H1 (cell line): Measurements from ENCODE around the gene C3. TPM values are rescaled to one million over a fixed set of nuclear protein-coding genes. Genes with fewer than 3 reads are reported as not detected.

Source experiments
- BACH1 ChIP-seq: IDR thresholded peaks from 2 replicates; pipeline ENCODE4 v1.6.1; 2012; ENCODE audit warnings: low read length, improper control_type of control experiment
- CEBPB ChIP-seq: IDR thresholded peaks from 2 replicates; pipeline ENCODE4 v1.6.1; 2012; ENCODE audit warnings: low read depth, low read length
- CHD1 ChIP-seq: IDR thresholded peaks from 2 replicates; pipeline ENCODE4 v1.6.1; 2012; ENCODE audit warnings: low read depth, low read length, improper control_type of control experiment
- CREB1 ChIP-seq: IDR thresholded peaks from 2 replicates; pipeline ENCODE4 v1.6.1; 2012; ENCODE audit warnings: inconsistent platforms
- HDAC2 ChIP-seq, 2 experiments: fragments of 300-600 bp in 1 of 2; sonication (generic) in 1 of 2; IDR thresholded peaks; 2 replicates each; pipeline ENCODE4 v1.6.1; 2011 to 2012; ENCODE audit warnings: low read depth in 2 of 2, low read length in 2 of 2, mild to moderate bottlenecking in 2 of 2, moderate library complexity in 2 of 2, borderline replicate concordance in 1 of 2, inconsistent platforms in 1 of 2
- JUN ChIP-seq: IDR thresholded peaks from 2 replicates; pipeline ENCODE4 v1.6.1; 2011; ENCODE audit warnings: low read depth, mild to moderate bottlenecking, improper control_type of control experiment, low read length
- KDM1A ChIP-seq: fragments of 200-600, 300-600 bp; sonication (generic); IDR thresholded peaks from 2 replicates; pipeline ENCODE4 v1.7.1; 2016; ENCODE audit warnings: mild to moderate bottlenecking, low read length, borderline replicate concordance
- RBBP5 ChIP-seq: IDR thresholded peaks from 2 replicates; pipeline ENCODE4 v1.7.1; 2012; ENCODE audit warnings: low read depth, mild to moderate bottlenecking, inconsistent platforms, low read length, moderate library complexity, borderline replicate concordance
- RFX5 ChIP-seq: IDR thresholded peaks from 2 replicates; pipeline ENCODE4 v1.6.1; 2011; ENCODE audit warnings: low read depth, low read length, improper control_type of control experiment, borderline replicate concordance
- SIN3A ChIP-seq, 2 experiments: IDR thresholded peaks in 1 of 2; conservative IDR thresholded peaks in 1 of 2; 2 replicates each; pipeline ENCODE4 v1.6.1; 2011 to 2012; ENCODE audit warnings: low read length in 2 of 2, improper control_type of control experiment in 1 of 2, low read depth in 1 of 2, mild to moderate bottlenecking in 1 of 2
- SIRT6 ChIP-seq: IDR thresholded peaks from one replicate; pipeline ENCODE4 v1.7.1; 2012; ENCODE audit warnings: low read length, inconsistent platforms
- SIX5 ChIP-seq: IDR thresholded peaks from 2 replicates; pipeline ENCODE4 v1.6.1; 2011; ENCODE audit warnings: mild to moderate bottlenecking, low read depth, low read length
- SP4 ChIP-seq: IDR thresholded peaks from 2 replicates; pipeline ENCODE4 v1.6.1; 2012; ENCODE audit warnings: low read length, inconsistent platforms
- TEAD4 ChIP-seq: IDR thresholded peaks from 2 replicates; pipeline ENCODE4 v1.6.1; 2012; ENCODE audit warnings: low read depth, low read length, inconsistent platforms, mixed read lengths
- polyA plus RNA-seq, 7 experiments: library from polyadenylated mRNA; depleted of rRNA in 3 of 7; stranded (reverse) in 5 of 7; unstranded in 2 of 7; fragments of >200 nt in 5 of 7; fragments of 200-250 nt in 2 of 7; gene quantifications; 1 replicate in 5 of 7; 2 replicates in 1 of 7; 4 replicates in 1 of 7; pipeline versions ENCODE4 v1.2.1 to v1.2.3, GENCODE V29; 2011 to 2013; ENCODE audit warnings: missing spikeins in 2 of 7, mixed read lengths in 2 of 7
- total RNA-seq: library from RNA; stranded (reverse); fragmentation: NEBNext Ultra II Directional; extraction: Animal tissue kit (Norgen Biotek cat#: 25700); gene quantifications from 2 replicates; pipeline ENCODE4 v1.2.1, GENCODE V29; 2021
- TF ChIP-seq, protein P1 (sequence below): IDR thresholded peaks from 2 replicates; pipeline ENCODE4 v1.6.1; 2011; ENCODE audit warnings: low read length, improper control_type of control experiment
- TF ChIP-seq, protein P2 (sequence below): IDR thresholded peaks from 2 replicates; pipeline ENCODE4 v1.6.1; 2012; ENCODE audit warnings: inconsistent platforms
- TF ChIP-seq, protein P3 (sequence below): IDR thresholded peaks from 2 replicates; pipeline ENCODE4 v1.6.1; 2012; ENCODE audit warnings: low read length, inconsistent platforms
- TF ChIP-seq, protein P4 (sequence below), 3 experiments: IDR thresholded peaks; 1 replicate in 2 of 3; 2 replicates in 1 of 3; pipeline versions ENCODE4 v1.5.1 to v1.6.1; 2011; ENCODE audit warnings: low read length in 3 of 3, mild to moderate bottlenecking in 3 of 3, inconsistent platforms in 2 of 3, low read depth in 1 of 3, moderate library complexity in 1 of 3; ENCODE audit not compliant: insufficient read depth in 1 of 3; ENCODE audit errors: control extremely low read depth in 1 of 3

Gene C3
- total and polyA plus RNA-seq, 2 of the 8 experiments (the other 6 are each of a cell fraction or from before 2014, with no cell fraction given) = 6.4 to 12.8 TPM

DNA sequence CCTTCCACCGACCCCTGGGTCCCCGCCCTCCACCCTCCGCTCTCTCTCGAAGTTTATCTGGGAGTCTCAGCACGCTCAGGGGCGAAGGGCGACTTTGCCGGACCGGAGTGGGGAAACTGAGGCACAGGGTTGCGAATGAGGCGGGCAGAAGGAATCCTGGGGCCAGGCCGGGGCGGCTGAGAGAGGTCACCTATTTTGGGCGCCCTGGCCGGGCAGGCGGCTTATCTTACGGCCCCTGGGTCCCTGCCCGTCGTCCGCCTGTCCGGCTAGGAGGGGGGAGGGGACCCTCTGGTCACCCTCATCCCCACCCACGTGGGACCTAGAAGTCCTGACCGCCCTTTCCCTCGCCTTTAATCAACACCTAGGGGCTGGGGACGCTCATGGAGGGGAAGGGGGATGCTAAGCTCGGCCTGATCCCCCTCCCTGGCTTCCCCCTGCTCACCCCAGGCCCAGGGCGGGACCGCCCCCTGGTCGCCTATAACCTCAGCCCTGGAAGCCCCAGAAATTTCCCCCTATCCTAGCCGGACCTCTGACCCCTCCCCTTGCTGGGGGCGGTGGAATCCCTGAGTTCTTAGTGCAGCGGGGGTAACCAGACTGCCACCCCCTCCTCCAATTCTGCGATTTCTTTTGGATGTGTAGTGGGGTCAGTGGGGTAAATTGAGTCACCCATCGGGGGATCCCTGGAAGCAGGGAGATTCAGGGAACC is 19.6 kb upstream of the C3 start (continued):
- TF ChIP-seq RFX5 (no peak), HDAC2 (IDR thresholded peaks at IDR 0.05; ENCODE audit: borderline replicate concordance in 1 of 2, low read depth in 2 of 2, low read length in 2 of 2) (no peak), KDM1A (no peak), SIN3A (conservative IDR thresholded peaks at IDR 0.05 in 1 of 2, IDR thresholded peaks at IDR 0.05 in 1 of 2; ENCODE audit: low read depth in 1 of 2, low read length in 2 of 2) (peak in 1 of 2 experiments; percentile 16; a peak in 1 of 4 replicates), SIX5 (no peak), RBBP5 (no peak), BACH1 (no peak), SIRT6 (no peak), CEBPB (no peak), CREB1 (no peak), SP4 (no peak), JUN (no peak), CHD1 (no peak), TEAD4 (no peak)
- TF ChIP-seq, protein P1, sequence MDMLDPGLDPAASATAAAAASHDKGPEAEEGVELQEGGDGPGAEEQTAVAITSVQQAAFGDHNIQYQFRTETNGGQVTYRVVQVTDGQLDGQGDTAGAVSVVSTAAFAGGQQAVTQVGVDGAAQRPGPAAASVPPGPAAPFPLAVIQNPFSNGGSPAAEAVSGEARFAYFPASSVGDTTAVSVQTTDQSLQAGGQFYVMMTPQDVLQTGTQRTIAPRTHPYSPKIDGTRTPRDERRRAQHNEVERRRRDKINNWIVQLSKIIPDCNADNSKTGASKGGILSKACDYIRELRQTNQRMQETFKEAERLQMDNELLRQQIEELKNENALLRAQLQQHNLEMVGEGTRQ = no peak
- TF ChIP-seq, protein P2, sequence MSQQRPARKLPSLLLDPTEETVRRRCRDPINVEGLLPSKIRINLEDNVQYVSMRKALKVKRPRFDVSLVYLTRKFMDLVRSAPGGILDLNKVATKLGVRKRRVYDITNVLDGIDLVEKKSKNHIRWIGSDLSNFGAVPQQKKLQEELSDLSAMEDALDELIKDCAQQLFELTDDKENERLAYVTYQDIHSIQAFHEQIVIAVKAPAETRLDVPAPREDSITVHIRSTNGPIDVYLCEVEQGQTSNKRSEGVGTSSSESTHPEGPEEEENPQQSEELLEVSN = peak; percentile 18; the same call in 1 of the 2 replicates
- TF ChIP-seq, protein P3, sequence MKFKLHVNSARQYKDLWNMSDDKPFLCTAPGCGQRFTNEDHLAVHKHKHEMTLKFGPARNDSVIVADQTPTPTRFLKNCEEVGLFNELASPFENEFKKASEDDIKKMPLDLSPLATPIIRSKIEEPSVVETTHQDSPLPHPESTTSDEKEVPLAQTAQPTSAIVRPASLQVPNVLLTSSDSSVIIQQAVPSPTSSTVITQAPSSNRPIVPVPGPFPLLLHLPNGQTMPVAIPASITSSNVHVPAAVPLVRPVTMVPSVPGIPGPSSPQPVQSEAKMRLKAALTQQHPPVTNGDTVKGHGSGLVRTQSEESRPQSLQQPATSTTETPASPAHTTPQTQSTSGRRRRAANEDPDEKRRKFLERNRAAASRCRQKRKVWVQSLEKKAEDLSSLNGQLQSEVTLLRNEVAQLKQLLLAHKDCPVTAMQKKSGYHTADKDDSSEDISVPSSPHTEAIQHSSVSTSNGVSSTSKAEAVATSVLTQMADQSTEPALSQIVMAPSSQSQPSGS = no peak
- TF ChIP-seq, protein P4, sequence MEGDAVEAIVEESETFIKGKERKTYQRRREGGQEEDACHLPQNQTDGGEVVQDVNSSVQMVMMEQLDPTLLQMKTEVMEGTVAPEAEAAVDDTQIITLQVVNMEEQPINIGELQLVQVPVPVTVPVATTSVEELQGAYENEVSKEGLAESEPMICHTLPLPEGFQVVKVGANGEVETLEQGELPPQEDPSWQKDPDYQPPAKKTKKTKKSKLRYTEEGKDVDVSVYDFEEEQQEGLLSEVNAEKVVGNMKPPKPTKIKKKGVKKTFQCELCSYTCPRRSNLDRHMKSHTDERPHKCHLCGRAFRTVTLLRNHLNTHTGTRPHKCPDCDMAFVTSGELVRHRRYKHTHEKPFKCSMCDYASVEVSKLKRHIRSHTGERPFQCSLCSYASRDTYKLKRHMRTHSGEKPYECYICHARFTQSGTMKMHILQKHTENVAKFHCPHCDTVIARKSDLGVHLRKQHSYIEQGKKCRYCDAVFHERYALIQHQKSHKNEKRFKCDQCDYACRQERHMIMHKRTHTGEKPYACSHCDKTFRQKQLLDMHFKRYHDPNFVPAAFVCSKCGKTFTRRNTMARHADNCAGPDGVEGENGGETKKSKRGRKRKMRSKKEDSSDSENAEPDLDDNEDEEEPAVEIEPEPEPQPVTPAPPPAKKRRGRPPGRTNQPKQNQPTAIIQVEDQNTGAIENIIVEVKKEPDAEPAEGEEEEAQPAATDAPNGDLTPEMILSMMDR (IDR thresholded peaks at IDR 0.05; ENCODE audit: control extremely low read depth in 1 of 3, insufficient read depth in 1 of 3, low read depth in 1 of 3, low read length in 3 of 3) = no peak
